Hepatocyte (in vitro differentiated cells): ENCODE results near the gene ATP1A2. TPM values are rescaled to one million over a fixed set of nuclear protein-coding genes. Genes with fewer than 3 reads are reported as not detected.

Experiments used
- DNase-seq: peaks from one replicate; pipeline ENCODE4 v3.0.0-alpha.2; 2016; ENCODE audit warnings: low spot score
- H2AFZ ChIP-seq: fragments of 200-600 bp; sonication (generic); 2 replicates; pipeline ENCODE4 v1.6.0; 2016; ENCODE audit warnings: antibody characterized with exemption, mild to moderate bottlenecking
- H3K27ac ChIP-seq: fragments of 200-600 bp; sonication (generic); 2 replicates; pipeline ENCODE4 v1.5.1; 2016; ENCODE audit warnings: mild to moderate bottlenecking
- H3K27me3 ChIP-seq: fragments of 200-600 bp; sonication (generic); 2 replicates; pipeline ENCODE4 v1.6.1; 2016
- H3K36me3 ChIP-seq: fragments of 200-600 bp; sonication (generic); replicated peaks from 2 replicates; pipeline ENCODE4 v1.5.1; 2016; ENCODE audit warnings: low read depth; ENCODE audit not compliant: insufficient read depth
- H3K4me1 ChIP-seq: fragments of 200-600 bp; sonication (generic); 2 replicates; pipeline ENCODE4 v1.5.1; 2016; ENCODE audit warnings: mild to moderate bottlenecking, moderate library complexity; ENCODE audit not compliant: insufficient read depth
- H3K4me2 ChIP-seq: fragments of 200-600 bp; sonication (generic); 2 replicates; pipeline ENCODE4 v1.6.0; 2016
- H3K4me3 ChIP-seq: fragments of 200-600 bp; sonication (generic); 2 replicates; pipeline ENCODE4 v1.5.1; 2016; ENCODE audit warnings: mild to moderate bottlenecking
- H3K79me2 ChIP-seq: fragments of 200-600 bp; sonication (generic); 2 replicates; pipeline ENCODE4 v1.6.0; 2017; ENCODE audit warnings: mild to moderate bottlenecking
- H3K9me2 ChIP-seq: fragments of 200-600 bp; sonication (generic); replicated peaks from 2 replicates; pipeline ENCODE4 v1.6.0; 2017; ENCODE audit warnings: mild to moderate bottlenecking; ENCODE audit not compliant: insufficient read depth
- H3K9me3 ChIP-seq: fragments of 200-600 bp; sonication (generic); 2 replicates; pipeline ENCODE4 v1.5.1; 2016; ENCODE audit warnings: low read depth, mild to moderate bottlenecking
- H4K20me1 ChIP-seq: fragments of 200-600 bp; sonication (generic); 2 replicates; pipeline ENCODE4 v1.6.0; 2016; ENCODE audit warnings: mild to moderate bottlenecking; ENCODE audit not compliant: insufficient read depth, poor library complexity, severe bottlenecking
- CTCF ChIP-seq: fragments of 200-600 bp; sonication (generic); IDR thresholded peaks from 2 replicates; pipeline ENCODE4 v1.5.1; 2016; ENCODE audit warnings: antibody characterized with exemption, mild to moderate bottlenecking; ENCODE audit not compliant: poor library complexity
- EZH2 ChIP-seq: fragments of 200-600 bp; sonication (generic); IDR thresholded peaks from 2 replicates; pipeline ENCODE4 v1.6.1; 2016; ENCODE audit warnings: antibody characterized with exemption, mild to moderate bottlenecking, borderline replicate concordance
- EZH2phosphoT487 ChIP-seq: fragments of 200-600 bp; sonication (generic); IDR thresholded peaks from one replicate; pipeline ENCODE4 v1.6.1; 2018; ENCODE audit warnings: antibody characterized with exemption, mild to moderate bottlenecking, low read depth, moderate library complexity; ENCODE audit not compliant: unreplicated experiment, severe bottlenecking
- WGBS: methylation state at CpG from one replicate; pipeline ENCODE4 v1.1.6; 2016; ENCODE audit warnings: low lambda C conversion rate; ENCODE audit errors: missing lambda C conversion rate; 5-methylcytosine and 5-hydroxymethylcytosine counted together
- polyA plus RNA-seq: library from polyadenylated mRNA; unstranded; fragments of >200 nt; fragmentation: Nextera tagmentation; extraction: Ambion mirVana; gene quantifications from 2 replicates; pipeline ENCODE4 v1.2.1, GENCODE V29; 2016
- total RNA-seq: library from RNA; depleted of rRNA; stranded (reverse); fragments of >200 nt; gene quantifications from 2 replicates; pipeline ENCODE4 v1.2.3, GENCODE V29; 2014

Gene ATP1A2
- total and polyA plus RNA-seq, 2 experiments from 2014 or later: 1.5 to 2.9 TPM

DNA sequence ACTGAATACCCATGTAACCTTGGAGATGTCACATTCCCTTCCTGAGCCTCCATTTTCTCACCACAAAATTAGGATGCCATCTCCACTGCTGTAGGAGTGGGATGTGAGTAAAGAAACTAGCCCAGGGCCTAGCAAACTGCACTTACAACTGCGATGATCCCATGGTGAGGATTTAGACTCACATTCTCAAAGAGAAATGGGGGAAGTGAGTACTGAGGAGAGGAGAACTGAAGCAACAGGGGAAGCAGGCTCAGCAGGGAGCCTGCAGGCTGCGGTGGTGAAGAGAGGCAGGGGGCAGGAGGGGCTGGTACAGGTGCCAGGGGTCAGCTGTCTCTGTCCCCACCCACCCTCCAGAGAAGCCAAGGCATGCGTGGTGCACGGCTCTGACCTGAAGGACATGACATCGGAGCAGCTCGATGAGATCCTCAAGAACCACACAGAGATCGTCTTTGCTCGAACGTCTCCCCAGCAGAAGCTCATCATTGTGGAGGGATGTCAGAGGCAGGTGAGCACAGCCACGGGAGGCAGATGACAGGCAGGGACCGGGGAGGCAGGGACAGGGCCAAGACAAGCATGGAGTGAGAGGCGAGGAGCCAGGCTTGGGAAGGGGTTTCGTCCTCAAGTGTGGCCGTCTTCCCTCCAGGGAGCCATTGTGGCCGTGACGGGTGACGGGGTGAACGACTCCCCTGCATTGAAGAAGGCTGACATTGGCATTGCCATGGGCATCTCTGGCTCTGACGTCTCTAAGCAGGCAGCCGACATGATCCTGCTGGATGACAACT is 19.4 kb downstream of the ATP1A2 start:
- WGBS: 89% methylated on average over 20 of the region's 20 CpGs
- DNase-seq: no peak
- Histone ChIP-seq H3K79me2 (no peaks in the 10 kb centered on the region), H3K4me3 (no peak overlapping the region), H3K9me2 (no peaks in the 10 kb centered on the region), H3K4me1 (no peaks in the 10 kb centered on the region), H3K27ac (no peak overlapping the region), H3K36me3 (no peaks in the 10 kb centered on the region), H4K20me1 (no peaks in the 10 kb centered on the region), H3K4me2 (no peak overlapping the region), H3K27me3 (no peaks in the 10 kb centered on the region), H2AFZ (no peak overlapping the region), H3K9me3 (no peaks in the 10 kb centered on the region)
- no peak for TF ChIP-seq EZH2

DNA sequence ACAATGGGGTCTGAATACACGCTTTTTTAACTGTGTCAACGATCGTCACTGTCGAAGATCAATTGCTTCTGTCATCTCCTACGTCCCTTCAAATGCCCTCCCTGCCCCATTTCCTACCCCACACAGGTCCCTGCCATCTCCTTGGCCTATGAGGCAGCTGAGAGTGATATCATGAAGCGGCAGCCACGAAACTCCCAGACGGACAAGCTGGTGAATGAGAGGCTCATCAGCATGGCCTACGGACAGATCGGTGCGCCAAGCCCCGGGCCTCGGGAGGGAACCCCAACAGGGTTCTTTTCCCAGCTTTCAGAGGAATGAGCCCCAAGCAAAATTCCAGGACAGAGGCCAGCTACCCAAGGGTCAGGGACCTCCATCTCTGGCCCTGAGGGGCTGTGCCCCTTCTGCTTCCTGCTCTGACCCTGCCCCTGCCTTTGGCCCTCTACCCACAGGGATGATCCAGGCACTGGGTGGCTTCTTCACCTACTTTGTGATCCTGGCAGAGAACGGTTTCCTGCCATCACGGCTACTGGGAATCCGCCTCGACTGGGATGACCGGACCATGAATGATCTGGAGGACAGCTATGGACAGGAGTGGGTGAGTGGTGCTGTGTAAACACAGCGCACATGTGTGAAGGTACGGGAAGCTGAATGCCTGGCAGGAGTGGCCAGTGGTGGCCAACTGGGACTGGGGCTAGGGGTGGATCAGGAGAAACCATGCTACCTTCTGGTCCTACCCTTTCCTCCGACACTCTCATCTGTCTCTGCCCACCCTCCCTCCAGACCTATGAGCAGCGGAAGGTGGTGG is 20.8 kb downstream of the ATP1A2 start:
- no peak overlapping the region for H3K27ac ChIP-seq
- 92% methylated on average over 22 of the region's 22 CpGs for WGBS
- no peak overlapping the region for H2AFZ ChIP-seq
- no peak for DNase-seq
- H3K4me1 ChIP-seq: no peaks in the 10 kb centered on the region
- H3K4me2 ChIP-seq: no peak overlapping the region
- H3K9me2 ChIP-seq: no peaks in the 10 kb centered on the region
- H4K20me1 ChIP-seq: no peaks in the 10 kb centered on the region
- no peaks in the 10 kb centered on the region for H3K36me3 ChIP-seq
- no peaks in the 10 kb centered on the region for H3K27me3 ChIP-seq
- no peaks in the 10 kb centered on the region for H3K9me3 ChIP-seq
- TF ChIP-seq EZH2phosphoT487 (no peak), EZH2 (no peak), CTCF (no peak)
- no peaks in the 10 kb centered on the region for H3K79me2 ChIP-seq
- H3K4me3 ChIP-seq: no peak overlapping the region

DNA sequence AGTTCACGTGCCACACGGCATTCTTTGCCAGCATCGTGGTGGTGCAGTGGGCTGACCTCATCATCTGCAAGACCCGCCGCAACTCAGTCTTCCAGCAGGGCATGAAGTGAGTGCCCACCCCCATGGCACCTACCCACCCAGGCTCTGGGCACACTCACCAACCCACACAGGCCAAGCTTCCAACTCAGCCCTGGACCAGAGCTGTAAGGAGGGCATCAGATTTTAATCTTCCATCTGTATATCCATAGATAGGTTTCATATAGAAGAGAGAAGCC is 21.3 kb downstream of the ATP1A2 start:
- H3K4me2 ChIP-seq: no peak overlapping the region
- no peaks in the 10 kb centered on the region for H3K9me2 ChIP-seq
- no peaks in the 10 kb centered on the region for H3K9me3 ChIP-seq
- H4K20me1 ChIP-seq: no peaks in the 10 kb centered on the region
- no peaks in the 10 kb centered on the region for H3K4me1 ChIP-seq
- TF ChIP-seq EZH2phosphoT487: no peak
- no peak for TF ChIP-seq EZH2
- no peak for TF ChIP-seq CTCF
- no peak overlapping the region for H3K4me3 ChIP-seq
- H3K27ac ChIP-seq: no peak overlapping the region
- H3K79me2 ChIP-seq: no peaks in the 10 kb centered on the region
- H3K36me3 ChIP-seq: no peaks in the 10 kb centered on the region
- 100% methylated on average over 5 of the region's 5 CpGs for WGBS
- no peaks in the 10 kb centered on the region for H3K27me3 ChIP-seq
- no peak overlapping the region for H2AFZ ChIP-seq
- no peak for DNase-seq

GRCh38 chr1:160137216-160137862 is 21.8 kb downstream of the ATP1A2 start:
- no peak overlapping the region for H2AFZ ChIP-seq
- no peak overlapping the region for H3K4me3 ChIP-seq
- no peaks in the 10 kb centered on the region for H3K9me2 ChIP-seq
- no peaks in the 10 kb centered on the region for H3K4me1 ChIP-seq
- WGBS: 89% methylated on average over 8 of the region's 8 CpGs
- no peaks in the 10 kb centered on the region for H3K79me2 ChIP-seq
- no peak overlapping the region for H3K27ac ChIP-seq
- no peaks in the 10 kb centered on the region for H3K36me3 ChIP-seq
- TF ChIP-seq CTCF (no peak), EZH2 (no peak), EZH2phosphoT487 (no peak)
- no peaks in the 10 kb centered on the region for H3K27me3 ChIP-seq
- no peak overlapping the region for H3K4me2 ChIP-seq
- no peak for DNase-seq
- H4K20me1 ChIP-seq: no peaks in the 10 kb centered on the region
- H3K9me3 ChIP-seq: no peaks in the 10 kb centered on the region
